Gastrocnemius medialis (tissue), 4 donors: ENCODE measurements around the gene PDE4D. TPM values are rescaled to one million over a fixed set of nuclear protein-coding genes. Genes with fewer than 3 reads are reported as not detected.

Experiments used
- ATAC-seq, 2 donors: fragments of 150-250 bp; one replicate each; pipeline ENCODE4 v1.9.1; 2016
- DNase-seq, 2 donors: peaks; one replicate each; pipeline ENCODE4 v3.0.0-alpha.2; 2019
- H3K27ac ChIP-seq, 4 donors: fragments of 200-600 bp; sonication (generic); 1 replicate in 1 of 4; 2 replicates in 3 of 4; pipeline ENCODE4 v1.5.1; 2016 to 2018; ENCODE audit warnings: mild to moderate bottlenecking in 2 of 4, moderate library complexity in 1 of 4
- H3K27me3 ChIP-seq, 3 donors: fragments of 200-600 bp; sonication (generic) in 2 of 3; 1 replicate in 1 of 3; 2 replicates in 2 of 3; pipeline versions ENCODE4 v1.5.1 to v1.6.0; 2016 to 2019; ENCODE audit warnings: mild to moderate bottlenecking in 1 of 3, moderate library complexity in 1 of 3
- H3K36me3 ChIP-seq, 2 donors: fragments of 200-600 bp; sonication (generic) in 1 of 2; one replicate each; pipeline ENCODE4 v1.5.1; 2017 to 2018
- H3K4me1 ChIP-seq, 2 donors: fragments of 200-600 bp; sonication (generic) in 1 of 2; one replicate each; pipeline ENCODE4 v1.5.1; 2016 to 2017; ENCODE audit warnings: mild to moderate bottlenecking in 2 of 2
- H3K4me3 ChIP-seq, 4 donors: fragments of 200-600 bp; sonication (generic) in 3 of 4; 1 replicate in 1 of 4; 2 replicates in 3 of 4; pipeline ENCODE4 v1.5.1; 2016 to 2019; ENCODE audit warnings: mild to moderate bottlenecking in 2 of 4
- H3K9me3 ChIP-seq, 3 donors: fragments of 200-600 bp; sonication (generic) in 2 of 3; 1 replicate in 1 of 3; 2 replicates in 2 of 3; pipeline ENCODE4 v1.5.1; 2016 to 2019
- CTCF ChIP-seq, 5 experiments: fragments of 450-650 bp in 3 of 5; fragments of 200-600 bp in 2 of 5; sonication (generic) in 2 of 5; IDR thresholded peaks in 4 of 5; conservative IDR thresholded peaks in 1 of 5; 1 replicate in 4 of 5; 2 replicates in 1 of 5; pipeline ENCODE4 v1.5.1; 2016 to 2019; ENCODE audit warnings: antibody characterized with exemption in 5 of 5, mild to moderate bottlenecking in 3 of 5, moderate library complexity in 3 of 5
- POLR2A ChIP-seq, 2 donors: fragments of 450-650 bp; IDR thresholded peaks; one replicate each; pipeline ENCODE4 v1.6.1; 2017; ENCODE audit warnings: antibody characterized with exemption in 2 of 2, mild to moderate bottlenecking in 2 of 2, moderate library complexity in 2 of 2
- in situ Hi-C, 4 donors: fragments of 200-750 bp; cut with MboI; loops; one replicate each; pipeline versions ENCODE4 v1.15.0 to v1.8.0; 2017; ENCODE audit warnings: low sequenced_read_pairs in 4 of 4
- intact Hi-C: fragments of 100-400 bp; cut with DNase I; formaldehyde crosslinking; loops from one replicate; pipeline ENCODE4 v1.15.1; 2023; ENCODE audit warnings: low total_unique reads
- total RNA-seq, 4 donors: library from RNA; depleted of rRNA; stranded (reverse); fragments of >200 nt; gene quantifications; one replicate each; pipeline versions ENCODE4 v1.1.0 to v1.2.3, GENCODE V29; 2016

The PDE4D gene
- total RNA-seq, 4 donors from 2014 or later: 133 to 223 (median 185) TPM

GRCh38 chr5:59142927-59143326 lies 750.6 kb downstream of the PDE4D start:
- Histone ChIP-seq H3K9me3 (no peaks in the 10 kb centered on the region), H3K4me1 (peaks cover 49 to 67% of the 10 kb centered on the region in 2 donors), H3K4me3 (no peak overlapping the region), H3K27ac (peak overlapping the region; percentile 81 to 89 (median 84)), H3K36me3 (no peaks in the 10 kb centered on the region), H3K27me3 (no peaks in the 10 kb centered on the region)
- intact Hi-C loops: no loop called here
- DNase-seq (no peak), ATAC-seq (no peak)
- TF ChIP-seq POLR2A (IDR thresholded peaks at IDR 0.05) (no peak), CTCF (IDR thresholded peaks at IDR 0.05 in 4 of 5, conservative IDR thresholded peaks at IDR 0.05 in 1 of 5) (no peak)
- in situ Hi-C loops: no loop called here

- no peaks in the 10 kb centered on the region for H3K27me3 ChIP-seq
- no peak overlapping the region for H3K4me3 ChIP-seq
- no peaks in the 10 kb centered on the region for H3K36me3 ChIP-seq
- H3K9me3 ChIP-seq: no peaks in the 10 kb centered on the region
- intact Hi-C loops: no loop called here
- peaks cover 57 to 72% of the 10 kb centered on the region in 2 donors for H3K4me1 ChIP-seq
- ATAC-seq: no peak
- H3K27ac ChIP-seq: peak overlapping the region; percentile 81 to 89 (median 84)
- DNase-seq: no peak
- in situ Hi-C loops: no loop called here
- TF ChIP-seq POLR2A (IDR thresholded peaks at IDR 0.05) (no peak), CTCF (IDR thresholded peaks at IDR 0.05 in 4 of 5, conservative IDR thresholded peaks at IDR 0.05 in 1 of 5) (no peak)
Measured at GRCh38 chr5:59142138-59142537, 751.4 kb downstream of the PDE4D start.

- ATAC-seq (peak; percentile 91 to 93), DNase-seq (no peak)
- Histone ChIP-seq H3K9me3 (no peaks in the 10 kb centered on the region), H3K4me1 (peaks cover 65 to 83% of the 10 kb centered on the region in 2 donors), H3K4me3 (no peak overlapping the region), H3K36me3 (no peaks in the 10 kb centered on the region), H3K27ac (peak overlapping the region; percentile 81 to 89 (median 84)), H3K27me3 (no peaks in the 10 kb centered on the region)
- intact Hi-C loops (no loop called here), in situ Hi-C loops (no loop called here)
- peak; percentile 24 to 41 for TF ChIP-seq POLR2A (IDR thresholded peaks at IDR 0.05)
- no peak for TF ChIP-seq CTCF (IDR thresholded peaks at IDR 0.05 in 4 of 5, conservative IDR thresholded peaks at IDR 0.05 in 1 of 5)
Measured at GRCh38 chr5:59140133-59140532, 753.4 kb downstream of the PDE4D start.

GRCh38 chr5:59139695-59140094 lies 753.8 kb downstream of the PDE4D start:
- Histone ChIP-seq H3K27me3 (no peaks in the 10 kb centered on the region), H3K36me3 (no peaks in the 10 kb centered on the region), H3K27ac (peak overlapping the region; percentile 81 to 89 (median 84)), H3K4me1 (peaks cover 69 to 83% of the 10 kb centered on the region in 2 donors), H3K4me3 (no peak overlapping the region), H3K9me3 (no peaks in the 10 kb centered on the region)
- no peak for DNase-seq
- TF ChIP-seq CTCF (IDR thresholded peaks at IDR 0.05 in 4 of 5, conservative IDR thresholded peaks at IDR 0.05 in 1 of 5) (no peak), POLR2A (IDR thresholded peaks at IDR 0.05) (no peak)
- intact Hi-C loops (no loop called here), in situ Hi-C loops (no loop called here)
- no peak for ATAC-seq

- TF ChIP-seq POLR2A (IDR thresholded peaks at IDR 0.05) (no peak), CTCF (IDR thresholded peaks at IDR 0.05 in 4 of 5, conservative IDR thresholded peaks at IDR 0.05 in 1 of 5) (no peak)
- intact Hi-C loops (no loop called here), in situ Hi-C loops (no loop called here)
- no peak overlapping the region for H3K4me3 ChIP-seq
- no peaks in the 10 kb centered on the region for H3K36me3 ChIP-seq
- ATAC-seq: no peak
- H3K27me3 ChIP-seq: no peaks in the 10 kb centered on the region
- H3K9me3 ChIP-seq: no peaks in the 10 kb centered on the region
- DNase-seq: no peak
- peaks cover 69 to 83% of the 10 kb centered on the region in 2 donors for H3K4me1 ChIP-seq
- peak overlapping the region; percentile 81 to 89 (median 84) for H3K27ac ChIP-seq
Measured at GRCh38 chr5:59138509-59138908, 755.0 kb downstream of the PDE4D start.
